M059J (cell line): ENCODE measurements around the gene MSANTD2. TPM values are rescaled to one million over a fixed set of nuclear protein-coding genes. Genes with fewer than 3 reads are reported as not detected.

Experiments used
- DNase-seq: peaks from one replicate; pipeline ENCODE4 v3.0.0-alpha.2; 2012; ENCODE audit warnings: low read depth
- total RNA-seq: library from RNA; depleted of rRNA; stranded (reverse); fragments of >200 nt; shearing (Covaris generic); gene quantifications from 2 replicates; pipeline ENCODE4 v1.2.3, GENCODE V29; 2014; rRNA removed

Gene MSANTD2
- total RNA-seq, 1 experiment from 2014 or later: 14.1 TPM

DNA sequence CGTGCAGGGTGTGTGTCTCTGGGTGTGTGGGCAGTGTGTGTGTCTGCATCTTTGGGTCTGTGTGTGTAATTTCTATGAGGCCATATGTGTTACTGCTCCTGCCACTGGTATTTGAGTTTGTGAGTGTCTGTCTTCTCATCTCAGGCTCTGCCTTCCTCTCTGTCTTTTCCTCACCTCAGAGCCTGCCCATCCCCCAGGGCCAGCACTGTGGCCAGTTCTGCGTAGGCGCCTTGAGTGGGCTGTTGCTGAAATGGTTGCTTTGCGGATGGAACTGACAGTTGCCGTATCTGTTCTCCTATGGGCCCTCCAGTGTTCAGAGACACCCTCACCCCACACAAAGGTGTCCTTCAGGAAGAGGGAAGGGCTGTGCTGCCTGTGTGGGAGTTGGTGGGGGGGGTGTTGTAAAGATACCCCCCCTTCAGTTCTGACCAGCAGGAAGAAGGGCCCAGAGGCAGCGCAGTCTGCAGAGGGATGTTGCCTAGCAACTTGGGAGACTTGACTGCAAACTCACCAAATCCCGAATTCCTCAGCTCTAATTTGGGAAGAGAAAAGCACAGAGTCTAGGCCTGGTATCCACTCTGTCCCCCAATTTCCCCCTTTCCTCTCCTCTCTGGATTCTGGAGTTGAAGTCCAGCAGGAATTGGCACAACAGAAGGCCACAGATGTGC is 62.4 kb downstream of the MSANTD2 start:
- DNase-seq: no peak

DNA sequence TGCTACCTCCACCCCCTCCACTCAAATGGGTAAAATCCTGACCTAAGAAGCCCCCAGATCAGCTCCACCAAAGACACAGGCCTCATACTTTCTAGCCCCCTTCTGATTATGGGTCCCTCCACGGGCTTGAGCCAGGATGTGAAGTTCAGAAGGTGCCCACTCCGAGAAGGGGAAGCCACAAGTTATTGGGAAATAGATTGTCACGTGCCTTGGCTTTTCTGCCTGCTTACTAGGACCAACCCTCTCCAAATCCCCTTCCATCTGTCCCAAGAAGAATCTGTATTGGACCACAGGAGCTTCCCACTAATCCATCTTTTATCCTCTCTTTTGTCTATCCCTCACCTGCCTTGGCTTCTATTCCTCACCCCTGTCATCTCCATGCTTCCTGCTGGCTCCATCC is 63.5 kb downstream of the MSANTD2 start:
- no peak for DNase-seq

DNA sequence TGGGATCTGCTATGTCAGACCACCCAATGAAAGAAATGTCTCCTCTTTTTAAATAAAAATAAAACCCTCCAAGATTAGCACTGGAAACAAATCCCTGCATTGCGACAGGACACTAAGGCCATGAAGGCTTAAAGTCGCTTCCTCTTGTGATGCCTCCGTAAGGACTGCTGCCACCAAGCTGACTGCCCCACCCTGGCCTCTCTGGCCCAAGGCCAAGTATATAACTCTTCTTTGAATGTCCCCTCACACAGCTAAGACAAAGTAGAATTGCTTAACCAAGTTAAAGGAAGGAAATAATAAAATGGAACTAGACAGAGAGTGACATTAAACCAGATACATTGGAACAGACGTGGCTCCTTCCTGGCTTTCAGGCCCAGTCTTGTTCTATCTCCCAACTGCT is 68.0 kb downstream of the MSANTD2 start:
- no peak for DNase-seq

DNA sequence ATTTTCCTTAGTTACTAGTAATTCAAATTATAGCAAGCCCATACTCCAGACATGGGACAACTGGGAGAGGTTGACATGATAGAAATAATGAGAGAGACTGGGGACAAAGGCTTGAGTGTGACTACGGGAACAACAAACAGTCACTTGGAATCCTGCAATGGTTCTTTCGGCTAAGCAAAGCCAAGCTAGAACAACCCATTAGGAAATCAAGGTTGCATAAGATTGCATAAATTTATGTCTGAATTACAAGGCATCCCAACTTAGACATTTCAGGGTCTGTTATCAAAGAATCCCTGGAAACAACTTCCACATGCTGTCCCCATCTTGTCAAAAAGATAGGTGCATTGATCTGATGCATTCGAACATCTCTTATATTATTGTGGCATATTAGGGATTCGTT is 70.6 kb downstream of the MSANTD2 start:
- DNase-seq: no peak

DNA sequence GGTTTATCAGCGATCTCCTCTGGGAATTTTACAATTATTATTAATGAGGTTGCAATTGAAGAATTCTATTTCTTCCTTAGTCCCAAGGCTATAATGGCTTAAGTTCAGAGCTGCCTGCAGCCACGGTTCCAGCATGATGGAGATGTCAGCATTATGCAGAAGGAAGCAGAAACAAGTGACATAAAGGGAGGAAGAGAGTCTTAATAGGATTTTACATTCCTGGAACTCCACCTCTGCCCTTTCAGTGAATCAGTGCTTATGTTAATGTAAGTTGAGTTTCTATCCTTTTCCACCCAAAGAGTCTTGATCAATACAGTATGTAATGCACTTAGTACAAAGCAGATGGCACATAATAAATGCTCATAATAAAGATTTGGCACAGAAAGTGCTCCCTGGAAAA is 72.1 kb downstream of the MSANTD2 start:
- no peak for DNase-seq

DNA sequence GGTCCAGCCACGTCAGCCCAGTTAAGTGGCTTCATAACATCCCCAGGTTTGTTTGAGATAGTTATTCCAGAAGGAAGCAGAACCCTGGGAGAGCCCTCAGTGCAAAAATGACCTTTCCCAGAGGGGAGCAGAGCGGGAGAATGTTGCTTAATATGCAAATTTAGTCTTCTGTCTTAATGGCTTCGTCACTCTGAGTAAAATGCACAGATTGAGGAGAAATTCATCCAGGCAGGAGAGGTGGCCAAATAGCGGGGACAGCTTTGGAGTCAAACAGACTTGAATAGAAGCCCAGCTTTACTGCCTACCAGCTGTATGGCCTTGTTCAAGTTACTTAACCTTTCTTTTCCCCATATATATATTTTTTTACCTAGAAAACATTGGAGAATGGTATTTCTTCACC is 72.7 kb downstream of the MSANTD2 start:
- no peak for DNase-seq

DNA sequence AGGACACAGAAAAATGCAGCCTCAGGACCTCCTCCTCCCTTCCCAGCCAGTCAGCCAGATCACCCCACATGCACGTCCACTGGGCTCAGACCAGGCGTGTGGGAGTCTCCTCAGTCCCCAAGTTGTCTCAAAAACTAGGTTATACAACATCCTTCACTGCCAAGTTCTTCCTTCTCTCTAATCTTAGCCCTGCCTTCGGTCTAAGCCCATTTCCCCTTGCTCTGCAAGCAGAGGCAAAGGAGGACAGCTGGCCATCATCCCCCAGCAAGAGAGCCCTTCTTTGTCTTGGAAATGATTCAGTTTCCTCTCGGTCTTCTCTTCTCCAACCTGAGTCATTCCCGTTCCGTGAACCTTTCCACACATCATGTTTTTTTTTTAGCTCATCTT is 74.5 kb downstream of the MSANTD2 start:
- DNase-seq: peak; percentile 61

DNA sequence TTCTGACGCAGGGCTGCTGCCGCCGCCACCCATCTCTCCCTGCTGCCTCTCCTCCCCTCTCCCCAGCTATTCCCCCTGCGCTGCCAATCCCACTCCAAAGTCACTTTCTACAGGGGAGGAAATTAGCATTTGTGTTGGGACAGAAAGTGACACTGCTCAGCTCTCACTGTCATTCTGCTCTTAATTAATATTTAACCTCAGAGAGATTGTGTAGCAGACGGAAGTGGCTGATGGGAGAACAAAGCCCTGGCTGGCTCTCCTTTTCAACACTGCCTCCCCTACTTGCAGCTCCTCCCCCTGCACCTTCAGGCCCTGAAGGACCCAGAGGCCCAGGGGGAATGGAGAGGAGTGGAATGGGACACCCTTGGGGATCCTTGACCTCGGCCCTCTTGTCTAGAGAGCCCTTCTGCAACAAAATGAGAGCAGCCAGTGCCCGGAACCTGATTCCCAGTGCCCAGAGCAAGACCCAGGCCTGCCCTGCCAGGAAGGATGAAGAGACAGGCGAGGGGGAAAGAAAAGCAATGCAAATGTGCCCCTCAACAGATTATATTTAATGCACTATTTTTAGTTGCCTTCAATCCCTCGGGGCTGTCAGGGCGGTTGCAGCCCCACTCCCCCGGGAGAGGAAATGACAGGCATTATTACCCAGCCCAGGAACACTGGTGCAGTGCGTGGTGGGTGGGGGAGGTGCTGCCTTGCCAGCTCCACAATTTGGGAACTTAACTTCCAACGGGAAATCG is 75.1 kb downstream of the MSANTD2 start:
- no peak for DNase-seq

DNA sequence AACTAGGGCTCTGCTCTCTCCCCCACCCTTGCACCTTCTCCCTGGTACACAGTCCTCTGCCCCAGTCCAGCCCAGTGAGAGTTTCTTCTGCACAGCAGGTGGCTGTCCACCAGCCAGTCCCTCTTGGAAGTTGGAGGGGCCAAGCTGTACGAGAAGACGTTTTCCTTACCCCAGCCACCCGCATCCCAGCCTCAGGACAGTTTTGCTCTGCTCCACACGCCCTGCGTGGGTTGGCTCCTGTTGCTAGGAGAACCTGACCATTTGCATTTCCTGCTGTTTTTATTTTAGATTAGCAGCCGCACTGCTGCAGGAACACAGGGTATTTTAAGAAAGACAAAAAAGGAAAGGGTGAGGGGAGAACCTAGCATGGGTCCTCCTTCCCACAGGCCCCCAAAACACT is 78.0 kb downstream of the MSANTD2 start:
- no peak for DNase-seq

DNA sequence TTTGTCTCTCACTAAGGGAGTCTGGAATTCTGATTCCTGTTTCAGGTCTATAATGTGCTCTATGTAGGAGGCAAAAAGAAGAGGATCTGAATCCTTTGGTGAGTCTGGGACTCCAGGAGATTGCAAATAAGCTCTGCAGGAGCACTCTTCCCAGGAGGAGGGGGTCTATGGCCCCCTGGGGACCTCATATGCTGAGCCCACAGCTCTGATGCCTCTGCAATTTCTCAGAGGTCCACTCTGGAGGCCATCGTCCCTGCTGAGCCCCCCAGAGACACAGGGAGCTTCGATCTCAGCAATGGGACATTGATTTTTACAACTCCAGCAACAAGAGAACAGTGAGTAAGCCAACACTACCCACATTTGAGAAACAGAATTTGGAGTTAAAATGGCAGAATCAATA is 80.7 kb downstream of the MSANTD2 start:
- DNase-seq: no peak

DNA sequence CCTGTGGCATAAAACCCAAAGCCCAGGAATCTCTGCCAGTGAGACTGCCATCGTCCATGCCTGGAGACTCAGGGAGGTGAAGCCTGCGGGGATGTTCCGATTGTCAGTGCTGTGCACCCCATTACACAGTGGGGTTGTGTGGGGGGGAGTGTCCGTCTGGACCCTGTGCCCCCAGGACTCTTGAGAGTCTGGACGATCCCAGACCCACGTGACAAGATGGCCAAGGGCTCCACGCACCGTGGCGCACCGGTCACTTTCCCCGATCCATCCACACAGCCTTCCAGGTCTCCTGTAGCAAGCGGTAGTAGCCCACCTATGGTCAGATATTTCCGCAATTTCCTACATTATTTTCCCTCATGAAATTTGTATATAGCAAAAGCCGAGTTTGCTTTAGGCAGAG is 81.4 kb downstream of the MSANTD2 start:
- DNase-seq: no peak

DNA sequence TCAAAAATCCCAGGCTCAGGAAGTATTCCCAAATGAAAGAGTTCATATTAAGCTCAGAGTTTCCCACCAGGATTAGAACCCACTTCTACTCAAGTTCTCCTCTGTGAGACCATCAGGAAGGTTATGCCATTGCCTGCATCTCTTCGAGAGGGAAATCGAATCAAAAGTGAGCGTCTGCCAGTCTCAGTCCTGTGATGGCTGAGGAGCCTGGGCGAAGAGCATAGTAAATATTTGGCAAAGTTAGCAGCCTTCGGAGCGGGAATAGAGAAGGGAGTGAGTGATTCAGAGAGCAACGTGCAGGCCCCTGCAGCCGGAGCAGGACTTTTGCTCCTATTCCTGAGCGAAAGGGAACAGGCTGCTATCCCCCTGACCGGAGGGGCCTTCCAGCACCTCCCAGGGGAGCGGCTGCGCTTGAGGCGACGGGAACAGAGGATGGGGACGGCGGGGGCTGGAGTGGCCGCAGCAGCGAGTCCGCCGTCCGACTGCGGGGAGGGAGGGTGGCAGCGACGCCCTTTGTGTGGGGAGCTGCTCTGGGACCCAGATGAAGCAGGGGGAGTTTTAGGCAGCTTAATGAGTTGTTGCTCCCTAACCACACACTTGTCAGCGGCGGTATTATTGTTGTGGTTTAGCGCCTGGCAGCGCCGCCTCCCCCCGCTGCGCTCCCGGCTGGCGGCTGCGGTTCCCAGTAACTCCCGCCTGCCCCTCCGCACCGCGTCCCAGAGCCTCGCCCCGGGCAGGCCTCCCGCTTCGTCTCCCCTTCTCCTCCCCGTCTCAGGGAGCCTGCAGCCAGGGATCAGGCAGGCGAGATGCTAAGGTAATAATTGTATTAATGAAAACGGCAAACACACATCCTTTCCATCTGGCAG is 82.2 kb downstream of the MSANTD2 start:
- DNase-seq: peak; percentile 53

DNA sequence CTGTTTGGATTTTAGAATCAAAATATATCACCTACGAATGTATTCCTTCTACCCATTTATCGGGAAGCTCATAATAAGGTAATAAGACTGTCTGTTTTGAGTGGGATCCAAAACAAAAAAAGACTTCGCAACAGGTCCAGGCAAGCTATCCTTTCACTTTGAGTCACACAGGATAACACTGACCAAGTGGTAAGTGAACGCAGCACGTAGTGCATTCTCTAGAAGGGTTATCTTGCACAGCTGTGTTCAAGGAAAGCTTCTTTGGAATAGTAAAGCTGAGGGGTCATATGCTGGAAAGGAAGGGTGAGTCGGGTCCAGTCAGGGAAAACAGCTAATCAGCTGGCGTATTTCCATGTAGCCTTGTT is 82.8 kb downstream of the MSANTD2 start:
- DNase-seq: peak; percentile 27

DNA sequence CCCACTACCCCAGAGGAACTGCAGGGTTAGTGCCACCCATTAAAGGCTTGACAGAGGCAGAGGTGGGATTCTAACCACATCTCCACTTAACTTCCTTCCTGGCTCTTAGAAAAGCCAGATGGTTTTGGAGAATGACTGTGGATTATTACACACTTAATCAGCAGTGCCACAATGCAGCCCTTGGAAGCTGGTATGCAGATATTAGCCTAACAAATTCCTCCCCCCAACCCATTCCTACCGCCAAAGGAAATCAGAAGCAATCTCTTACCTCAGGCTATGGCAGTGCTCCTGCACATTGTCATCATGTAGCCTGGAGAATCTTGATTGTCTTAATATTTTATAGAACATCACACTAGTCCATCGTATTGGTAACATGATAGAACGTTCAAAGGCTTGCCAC is 83.6 kb downstream of the MSANTD2 start:
- DNase-seq: peak; percentile 80

Other genes with a start within 250 kb of the MSANTD2 start
- not detected in 2 replicates for gene OR8A1, start 230.4 kb downstream of the MSANTD2 start, total RNA-seq
- not detected in 2 replicates for gene PANX3, start 189.0 kb downstream of the MSANTD2 start, total RNA-seq
- gene TBRG1, start 177.5 kb downstream of the MSANTD2 start, total RNA-seq: 16.6 and 26.9 TPM in 2 replicates
- gene SIAE, start 126.7 kb downstream of the MSANTD2 start, total RNA-seq: 14.9 and 18.0 TPM in 2 replicates
- gene SPA17, start 126.5 kb downstream of the MSANTD2 start, total RNA-seq: 29.9 and 43.4 TPM in 2 replicates
- 12.1 and 21.2 TPM in 2 replicates for gene NRGN, start 60.5 kb downstream of the MSANTD2 start, total RNA-seq
- not detected in 2 replicates for gene VSIG2, start 48.2 kb downstream of the MSANTD2 start, total RNA-seq
- gene ESAM, start 38.1 kb downstream of the MSANTD2 start, total RNA-seq: 0.74 and 0.99 TPM in 2 replicates
- 2.7 and 7.0 TPM in 2 replicates for gene ROBO3, start 65.0 kb upstream of the MSANTD2 start, total RNA-seq
- 0.20 and 0.99 TPM in 2 replicates for gene ROBO4, start 97.5 kb upstream of the MSANTD2 start, total RNA-seq
- not detected in 2 replicates for gene HEPN1, start 118.8 kb upstream of the MSANTD2 start, total RNA-seq
- not detected in 2 replicates for gene HEPACAM, start 135.6 kb upstream of the MSANTD2 start, total RNA-seq
- 6.1 and 7.6 TPM in 2 replicates for gene CCDC15, start 153.8 kb upstream of the MSANTD2 start, total RNA-seq